Kidney (tissue), 14 donors: ENCODE results near the gene NOL6. TPM values are rescaled to one million over a fixed set of nuclear protein-coding genes. Genes with fewer than 3 reads are reported as not detected.
A peak's percentile ranks its signal among the peaks of the same experiment; 100 is the strongest.

ENCODE experiments used
- DNase-seq, 5 donors: peaks; one replicate each; pipeline ENCODE4 v3.0.0-alpha.2; 2013 to 2020
- FAIRE-seq: peaks from 2 replicates; lab custom pipeline; 2012; peaks lifted over from hg19 to GRCh38; lab: Jason Lieb, UNC
- H3K27ac ChIP-seq, 2 donors: one replicate each; pipeline ENCODE4 v1.7.0; 2013; ENCODE audit warnings: low read depth in 2 of 2, low read length in 2 of 2, inconsistent platforms in 1 of 2
- H3K27me3 ChIP-seq: one replicate; pipeline ENCODE4 v1.7.1; 2013; ENCODE audit warnings: low read length, inconsistent platforms; ENCODE audit not compliant: control insufficient read depth, insufficient read depth
- H3K36me3 ChIP-seq, 3 donors: one replicate each; pipeline versions ENCODE4 v1.7.0 to v1.7.1; 2013; ENCODE audit warnings: low read length in 3 of 3, control low read depth in 1 of 3, inconsistent platforms in 1 of 3; ENCODE audit not compliant: insufficient read depth in 3 of 3, control insufficient read depth in 2 of 3
- H3K4me1 ChIP-seq, 3 donors: one replicate each; pipeline versions ENCODE4 v1.7.0 to v1.7.1; 2013; ENCODE audit warnings: low read length in 3 of 3, inconsistent platforms in 1 of 3, low read depth in 1 of 3; ENCODE audit not compliant: control insufficient read depth in 2 of 3, insufficient read depth in 2 of 3
- H3K4me3 ChIP-seq, 3 donors: one replicate each; pipeline versions ENCODE4 v1.7.0 to v1.8.1; 2013; ENCODE audit warnings: low read length in 3 of 3, control low read depth in 1 of 3, inconsistent platforms in 1 of 3
- H3K9ac ChIP-seq, 3 donors: one replicate each; pipeline versions ENCODE4 v1.7.0 to v1.7.1; 2013; ENCODE audit warnings: low read length in 3 of 3, control low read depth in 1 of 3, inconsistent platforms in 1 of 3
- H3K9me3 ChIP-seq, 3 donors: one replicate each; pipeline versions ENCODE4 v1.7.0 to v1.7.1; 2013; ENCODE audit warnings: low read length in 3 of 3, control low read depth in 1 of 3, inconsistent platforms in 1 of 3; ENCODE audit not compliant: control insufficient read depth in 2 of 3, insufficient read depth in 1 of 3
- CTCF ChIP-seq: IDR thresholded peaks from 3 replicates; pipeline ENCODE4 v1.5.1; 2012; ENCODE audit warnings: mild to moderate bottlenecking, moderate library complexity, borderline replicate concordance; ENCODE audit not compliant: insufficient read depth; ENCODE audit errors: extremely low read depth
- intact Hi-C: fragments of 100-400 bp; cut with DNase I; formaldehyde crosslinking; loops from one replicate; pipeline ENCODE4 v1.11.1; 2022
- polyA plus RNA-seq: library from polyadenylated mRNA; stranded (reverse); fragments of 350-450 nt; fragmentation: Illumina TruSeq; extraction: RNeasy Lipid Tissue Mini Kit (QIAGEN cat#74804); gene quantifications from one replicate; pipeline ENCODE4 v1.2.3, GENCODE V29; 2014; ENCODE audit warnings: low read depth, low replicate concordance; ENCODE audit not compliant: insufficient read depth
- total RNA-seq: library from RNA; stranded (reverse); fragmentation: NEBNext Ultra II Directional; extraction: Animal tissue kit (Norgen Biotek cat#: 25700); gene quantifications from one replicate; pipeline ENCODE4 v1.2.1, GENCODE V29; 2021
- donor health status: control.
- donor health status: control.
- donor health status: control.
- donor health status: control.
- donor health status: control.
- donor health status: DM: yes; HTN: yes; CAD: no.
- donor health status: Normal renal cell carcinoma (clear cell type).

The NOL6 gene
- total and polyA plus RNA-seq, 2 donors from 2014 or later, result 10.8 to 32.8 TPM

GRCh38 chr9:33476503-33476902 is 2.8 kb upstream of the NOL6 start:
- no peak overlapping the region for H3K4me3 ChIP-seq
- FAIRE-seq (no peak), DNase-seq (no peak)
- peaks cover 0 to 7% (median 4%) of the 10 kb centered on the region in 3 donors for H3K4me1 ChIP-seq
- intact Hi-C loops, result no loop called here
- no peak overlapping the region for H3K9ac ChIP-seq
- H3K27me3 ChIP-seq, result no peaks in the 10 kb centered on the region
- H3K27ac ChIP-seq, result no peak overlapping the region
- peaks cover 0 to 4% (median 2%) of the 10 kb centered on the region in 3 donors for H3K36me3 ChIP-seq
- no peaks in the 10 kb centered on the region for H3K9me3 ChIP-seq
- TF ChIP-seq CTCF, result no peak

GRCh38 chr9:33475357-33475756 is 1.6 kb upstream of the NOL6 start:
- Histone ChIP-seq H3K36me3 (peaks cover 2 to 8% (median 5%) of the 10 kb centered on the region in 3 donors), H3K9me3 (no peaks in the 10 kb centered on the region), H3K4me3 (no peak overlapping the region), H3K4me1 (peaks cover 0 to 7% (median 4%) of the 10 kb centered on the region in 3 donors), H3K27me3 (no peaks in the 10 kb centered on the region), H3K9ac (no peak overlapping the region), H3K27ac (no peak overlapping the region)
- intact Hi-C loops, result no loop called here
- TF ChIP-seq CTCF, result no peak
- no peak for DNase-seq
- no peak for FAIRE-seq

- intact Hi-C loops, result no loop called here
- H3K36me3 ChIP-seq, result peaks cover 4 to 29% (median 26%) of the 10 kb centered on the region in 3 donors
- no peaks in the 10 kb centered on the region for H3K27me3 ChIP-seq
- H3K9me3 ChIP-seq, result no peaks in the 10 kb centered on the region
- peak overlapping the region; percentile 93 to 99 (median 94) for H3K4me3 ChIP-seq
- no peak overlapping the region for H3K27ac ChIP-seq
- peak overlapping the region; percentile 66 to 86 (median 74) for H3K9ac ChIP-seq
- no peak for TF ChIP-seq CTCF
- H3K4me1 ChIP-seq, result peaks cover 0 to 7% (median 4%) of the 10 kb centered on the region in 3 donors
- peak in 1 of 5 donors; percentile 39 for DNase-seq
- FAIRE-seq, result no peak
Measured at GRCh38 chr9:33472881-33473615, 676 bp downstream of the NOL6 start.
